Osteoblast (primary cell): ENCODE data around the gene TAB2. TPM values are rescaled to one million over a fixed set of nuclear protein-coding genes. Genes with fewer than 3 reads are reported as not detected.

Source experiments
- DNase-seq: peaks from one replicate; pipeline ENCODE4 v3.0.0; 2011; ENCODE audit warnings: low spot score, mixed read lengths; ENCODE audit not compliant: insufficient read length; ENCODE audit errors: missing footprints
- H2AFZ ChIP-seq: 2 replicates; pipeline ENCODE4 v1.6.0; 2011; ENCODE audit warnings: mild to moderate bottlenecking, low read length
- H3K27ac ChIP-seq: 2 replicates; pipeline ENCODE4 v1.5.1; 2011; ENCODE audit warnings: mild to moderate bottlenecking, low read depth, low read length, moderate library complexity
- H3K27me3 ChIP-seq: 2 replicates; pipeline ENCODE4 v1.6.0; 2012; ENCODE audit warnings: mild to moderate bottlenecking, control low read depth, inconsistent platforms, low read length, moderate library complexity; ENCODE audit not compliant: insufficient read depth
- H3K36me3 ChIP-seq: 2 replicates; pipeline ENCODE4 v1.5.1; 2011; ENCODE audit warnings: mild to moderate bottlenecking, low read length, control low read depth, moderate library complexity; ENCODE audit not compliant: insufficient read depth
- H3K4me1 ChIP-seq: 2 replicates; pipeline ENCODE4 v1.5.1; 2011; ENCODE audit warnings: mild to moderate bottlenecking, low read length, control low read depth, moderate library complexity; ENCODE audit not compliant: insufficient read depth
- H3K4me2 ChIP-seq: 2 replicates; pipeline ENCODE4 v1.6.0; 2011; ENCODE audit warnings: mild to moderate bottlenecking, low read length; ENCODE audit not compliant: insufficient read depth
- H3K4me3 ChIP-seq: fragments of 200-600 bp; sonication (generic); 3 replicates; pipeline ENCODE4 v1.5.1; 2012; ENCODE audit warnings: mild to moderate bottlenecking, low read length, inconsistent platforms; ENCODE audit not compliant: insufficient read depth
- H3K79me2 ChIP-seq: 2 replicates; pipeline ENCODE4 v1.6.0; 2012; ENCODE audit warnings: mild to moderate bottlenecking, low read length, control low read depth, inconsistent platforms; ENCODE audit not compliant: insufficient read depth
- H3K9me3 ChIP-seq: 2 replicates; pipeline ENCODE4 v1.5.1; 2011; ENCODE audit warnings: low read depth, low read length, control low read depth
- H4K20me1 ChIP-seq: 2 replicates; pipeline ENCODE4 v1.6.0; 2012; ENCODE audit warnings: mild to moderate bottlenecking, low read length, control low read depth; ENCODE audit not compliant: insufficient read depth
- CTCF ChIP-seq: IDR thresholded peaks from 2 replicates; pipeline ENCODE4 v1.5.1; 2011; ENCODE audit warnings: mild to moderate bottlenecking, low read depth, low read length, moderate library complexity; ENCODE audit errors: extremely low read depth
- total RNA-seq: library from RNA; depleted of rRNA; stranded (reverse); fragments of >200 nt; gene quantifications from 2 replicates; pipeline ENCODE4 v1.2.3, GENCODE V29; 2012

The TAB2 gene
- total RNA-seq, 1 donor = 28.2 TPM

GRCh38 chr6:149327638-149328037 is 10.1 kb downstream of the TAB2 start:
- no peak overlapping the region for H3K27ac ChIP-seq
- no peak overlapping the region for H3K4me2 ChIP-seq
- peaks cover 20% of the 10 kb centered on the region for H3K4me1 ChIP-seq
- H3K36me3 ChIP-seq = no peaks in the 10 kb centered on the region
- H3K27me3 ChIP-seq = no peaks in the 10 kb centered on the region
- no peaks in the 10 kb centered on the region for H3K9me3 ChIP-seq
- H3K79me2 ChIP-seq = peaks cover 99% of the 10 kb centered on the region
- no peak overlapping the region for H2AFZ ChIP-seq
- no peak for TF ChIP-seq CTCF
- H3K4me3 ChIP-seq = no peak overlapping the region
- peaks cover 86% of the 10 kb centered on the region for H4K20me1 ChIP-seq
- no peak for DNase-seq

GRCh38 chr6:149328083-149328482 is 10.6 kb downstream of the TAB2 start:
- no peaks in the 10 kb centered on the region for H3K9me3 ChIP-seq
- no peaks in the 10 kb centered on the region for H3K27me3 ChIP-seq
- peaks cover 25% of the 10 kb centered on the region for H3K4me1 ChIP-seq
- no peak overlapping the region for H3K27ac ChIP-seq
- TF ChIP-seq CTCF = no peak
- H3K4me2 ChIP-seq = no peak overlapping the region
- H2AFZ ChIP-seq = no peak overlapping the region
- H4K20me1 ChIP-seq = peaks cover 86% of the 10 kb centered on the region
- no peak for DNase-seq
- H3K79me2 ChIP-seq = peaks cover 99% of the 10 kb centered on the region
- no peak overlapping the region for H3K4me3 ChIP-seq
- no peaks in the 10 kb centered on the region for H3K36me3 ChIP-seq

GRCh38 chr6:149329529-149329928 is 12.0 kb downstream of the TAB2 start:
- H4K20me1 ChIP-seq = peaks cover 87% of the 10 kb centered on the region
- DNase-seq = no peak
- no peak overlapping the region for H2AFZ ChIP-seq
- peaks cover 27% of the 10 kb centered on the region for H3K4me1 ChIP-seq
- no peak overlapping the region for H3K4me2 ChIP-seq
- no peaks in the 10 kb centered on the region for H3K36me3 ChIP-seq
- TF ChIP-seq CTCF = no peak
- H3K27ac ChIP-seq = no peak overlapping the region
- no peaks in the 10 kb centered on the region for H3K9me3 ChIP-seq
- peaks cover 99% of the 10 kb centered on the region for H3K79me2 ChIP-seq
- no peaks in the 10 kb centered on the region for H3K27me3 ChIP-seq
- H3K4me3 ChIP-seq = no peak overlapping the region

DNA sequence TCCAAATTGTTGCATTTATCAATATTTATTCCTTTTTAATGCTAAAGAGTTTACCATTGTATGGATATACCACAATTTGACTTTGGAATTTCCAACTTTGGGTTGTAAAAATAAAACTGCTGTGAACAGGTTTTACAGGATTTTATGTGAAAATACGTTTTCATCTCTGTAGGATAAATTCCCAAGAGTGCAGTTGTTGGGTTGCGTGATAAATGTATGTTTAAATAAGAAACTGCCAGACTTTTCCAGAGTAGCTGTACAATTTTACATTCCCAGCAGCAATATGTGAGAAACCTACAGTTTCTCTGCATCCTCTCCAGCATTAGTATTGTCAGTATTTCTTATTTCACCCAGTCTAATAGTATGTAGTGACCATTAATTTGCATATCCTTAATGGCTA is 12.6 kb downstream of the TAB2 start:
- H3K27me3 ChIP-seq = no peaks in the 10 kb centered on the region
- TF ChIP-seq CTCF = no peak
- peaks cover 98% of the 10 kb centered on the region for H3K79me2 ChIP-seq
- H3K9me3 ChIP-seq = no peaks in the 10 kb centered on the region
- no peak overlapping the region for H2AFZ ChIP-seq
- peaks cover 32% of the 10 kb centered on the region for H3K4me1 ChIP-seq
- H3K36me3 ChIP-seq = no peaks in the 10 kb centered on the region
- H3K4me3 ChIP-seq = no peak overlapping the region
- no peak for DNase-seq
- H3K4me2 ChIP-seq = no peak overlapping the region
- peaks cover 85% of the 10 kb centered on the region for H4K20me1 ChIP-seq
- no peak overlapping the region for H3K27ac ChIP-seq
